Activated naive CD4-positive, alpha-beta T cell treated with anti-CD3 and anti-CD28 coated beads for 36 hours (primary cell): ENCODE measurements around the gene RAB6B. TPM values are rescaled to one million over a fixed set of nuclear protein-coding genes. Genes with fewer than 3 reads are reported as not detected.
A peak's percentile ranks its signal among the peaks of the same experiment; 100 is the strongest.

Experiments
- CTCF ChIA-PET: fragments of 350-600 bp; sonication (Branson Sonifier 250); formaldehyde crosslinking; loops from one replicate; lab custom pipeline; 2021; ENCODE audit warnings: antibody characterized with exemption; lab: Charles Lee
- DNase-seq: peaks from one replicate; pipeline ENCODE4 v3.0.0-alpha.2; 2020
- H3K27ac Mint-ChIP-seq: one replicate; pipeline ENCODE4 v1.8.0; 2021; ENCODE audit warnings: mild to moderate bottlenecking, mixed read lengths
- H3K27me3 Mint-ChIP-seq: one replicate; pipeline ENCODE4 v1.8.0; 2021; ENCODE audit warnings: low read depth, mixed read lengths
- H3K36me3 Mint-ChIP-seq: one replicate; pipeline ENCODE4 v1.8.0; 2021; ENCODE audit warnings: low read depth, mixed read lengths
- H3K4me1 Mint-ChIP-seq: one replicate; pipeline ENCODE4 v1.8.0; 2021; ENCODE audit warnings: low read depth, mixed read lengths
- H3K4me3 Mint-ChIP-seq: one replicate; pipeline ENCODE4 v1.8.0; 2021; ENCODE audit warnings: mild to moderate bottlenecking, moderate library complexity, mixed read lengths
- H3K9me3 Mint-ChIP-seq: one replicate; pipeline ENCODE4 v1.8.0; 2021; ENCODE audit warnings: mixed read lengths
- intact Hi-C: fragments of 100-400 bp; cut with micrococcal nuclease; formaldehyde crosslinking; loops from one replicate; pipeline ENCODE4 v1.15.1; 2023
- total RNA-seq, 2 experiments: library from RNA; stranded (reverse); gene quantifications; one replicate each; pipeline ENCODE4 v1.2.3, GENCODE V29; 2021

RAB6B gene
- total RNA-seq, 2 experiments from 2014 or later: not detected

- intact Hi-C loops: no loop called here
- no peaks in the 10 kb centered on the region for H3K27me3 Mint-ChIP-seq
- H3K4me1 Mint-ChIP-seq: peaks cover 3% of the 10 kb centered on the region
- CTCF ChIA-PET: no interaction called here
- H3K9me3 Mint-ChIP-seq: no peaks in the 10 kb centered on the region
- no peak overlapping the region for H3K4me3 Mint-ChIP-seq
- DNase-seq: no peak
- no peaks in the 10 kb centered on the region for H3K36me3 Mint-ChIP-seq
- no peak overlapping the region for H3K27ac Mint-ChIP-seq
Observed at GRCh38 chr3:133855002-133855370, 40.7 kb downstream of the RAB6B start.

GRCh38 chr3:133854264-133855001 is 41.2 kb downstream of the RAB6B start:
- Mint-ChIP-seq H3K27me3 (no peaks in the 10 kb centered on the region), H3K9me3 (no peaks in the 10 kb centered on the region), H3K4me1 (peaks cover 3% of the 10 kb centered on the region), H3K4me3 (no peak overlapping the region), H3K36me3 (no peaks in the 10 kb centered on the region), H3K27ac (no peak overlapping the region)
- no peak for DNase-seq
- intact Hi-C loops: no loop called here
- CTCF ChIA-PET: interaction anchor here (0.6 kb wide), 1 partner anchor 118 kb away, joined by 6 read pairs; no protein-coding TSS in a partner anchor

GRCh38 chr3:133853925-133854227 is 41.8 kb downstream of the RAB6B start:
- peaks cover 3% of the 10 kb centered on the region for H3K4me1 Mint-ChIP-seq
- DNase-seq: no peak
- no peaks in the 10 kb centered on the region for H3K36me3 Mint-ChIP-seq
- no peak overlapping the region for H3K4me3 Mint-ChIP-seq
- H3K9me3 Mint-ChIP-seq: no peaks in the 10 kb centered on the region
- intact Hi-C loops: no loop called here
- no peak overlapping the region for H3K27ac Mint-ChIP-seq
- CTCF ChIA-PET: interaction anchor here (0.6 kb wide), 1 partner anchor 117 kb away, joined by 6 read pairs; no protein-coding TSS in a partner anchor
- no peaks in the 10 kb centered on the region for H3K27me3 Mint-ChIP-seq

- Mint-ChIP-seq H3K9me3 (no peaks in the 10 kb centered on the region), H3K4me1 (peaks cover 3% of the 10 kb centered on the region), H3K27ac (no peak overlapping the region), H3K36me3 (no peaks in the 10 kb centered on the region), H3K4me3 (no peak overlapping the region), H3K27me3 (no peaks in the 10 kb centered on the region)
- CTCF ChIA-PET: no interaction called here
- DNase-seq: no peak
- intact Hi-C loops: no loop called here
Observed at GRCh38 chr3:133853063-133853924, 42.4 kb downstream of the RAB6B start.

GRCh38 chr3:133851931-133852330 is 43.8 kb downstream of the RAB6B start:
- CTCF ChIA-PET: no interaction called here
- Mint-ChIP-seq H3K9me3 (no peaks in the 10 kb centered on the region), H3K4me3 (no peak overlapping the region), H3K27me3 (no peaks in the 10 kb centered on the region), H3K36me3 (no peaks in the 10 kb centered on the region), H3K27ac (no peak overlapping the region), H3K4me1 (no peaks in the 10 kb centered on the region)
- DNase-seq: no peak
- intact Hi-C loops: no loop called here

- H3K4me1 Mint-ChIP-seq: no peaks in the 10 kb centered on the region
- no peak overlapping the region for H3K27ac Mint-ChIP-seq
- H3K9me3 Mint-ChIP-seq: no peaks in the 10 kb centered on the region
- H3K27me3 Mint-ChIP-seq: no peaks in the 10 kb centered on the region
- CTCF ChIA-PET: interaction anchor here (0.7 kb wide), 1 partner anchor 84 kb away, joined by 3 read pairs; no protein-coding TSS in a partner anchor
- intact Hi-C loops: no loop called here
- H3K36me3 Mint-ChIP-seq: no peaks in the 10 kb centered on the region
- DNase-seq: peak; percentile 18
- no peak overlapping the region for H3K4me3 Mint-ChIP-seq
Observed at GRCh38 chr3:133851266-133851906, 44.3 kb downstream of the RAB6B start.

GRCh38 chr3:133850034-133850433 is 45.6 kb downstream of the RAB6B start:
- intact Hi-C loops: no loop called here
- Mint-ChIP-seq H3K27me3 (no peaks in the 10 kb centered on the region), H3K36me3 (no peaks in the 10 kb centered on the region), H3K9me3 (no peaks in the 10 kb centered on the region), H3K4me1 (no peaks in the 10 kb centered on the region), H3K4me3 (no peak overlapping the region), H3K27ac (no peak overlapping the region)
- CTCF ChIA-PET: no interaction called here
- DNase-seq: no peak

- CTCF ChIA-PET: no interaction called here
- Mint-ChIP-seq H3K27ac (no peak overlapping the region), H3K27me3 (no peaks in the 10 kb centered on the region), H3K36me3 (no peaks in the 10 kb centered on the region), H3K4me3 (no peak overlapping the region), H3K9me3 (no peaks in the 10 kb centered on the region), H3K4me1 (no peaks in the 10 kb centered on the region)
- intact Hi-C loops: no loop called here
- DNase-seq: no peak
Observed at GRCh38 chr3:133849346-133849745, 46.3 kb downstream of the RAB6B start.

- intact Hi-C loops: no loop called here
- H3K9me3 Mint-ChIP-seq: no peaks in the 10 kb centered on the region
- H3K27me3 Mint-ChIP-seq: peaks cover 3% of the 10 kb centered on the region
Observed at GRCh38 chr3:133845127-133845526, 50.6 kb downstream of the RAB6B start.

GRCh38 chr3:133843634-133844033 is 52.0 kb downstream of the RAB6B start:
- peaks cover 3% of the 10 kb centered on the region for H3K27me3 Mint-ChIP-seq
- DNase-seq: no peak
- intact Hi-C loops: no loop called here
- H3K9me3 Mint-ChIP-seq: no peaks in the 10 kb centered on the region
- CTCF ChIA-PET: no interaction called here
- no peak overlapping the region for H3K4me3 Mint-ChIP-seq
- no peaks in the 10 kb centered on the region for H3K4me1 Mint-ChIP-seq
- H3K27ac Mint-ChIP-seq: no peak overlapping the region
- no peaks in the 10 kb centered on the region for H3K36me3 Mint-ChIP-seq

More at GRCh38 chr3:133845127-133845526, 50.6 kb downstream of the RAB6B start:
- no peak overlapping the region for H3K4me3 Mint-ChIP-seq
- H3K4me1 Mint-ChIP-seq: no peaks in the 10 kb centered on the region
- CTCF ChIA-PET: no interaction called here
- H3K27ac Mint-ChIP-seq: no peak overlapping the region
- H3K36me3 Mint-ChIP-seq: no peaks in the 10 kb centered on the region
- DNase-seq: no peak

GRCh38 chr3:133842158-133842557 is 53.5 kb downstream of the RAB6B start:
- H3K27ac Mint-ChIP-seq: no peak overlapping the region
- H3K36me3 Mint-ChIP-seq: no peaks in the 10 kb centered on the region
- H3K27me3 Mint-ChIP-seq: peaks cover 3% of the 10 kb centered on the region

GRCh38 chr3:133841196-133841595 is 54.5 kb downstream of the RAB6B start:
- no peak for DNase-seq
- no peaks in the 10 kb centered on the region for H3K9me3 Mint-ChIP-seq
- no peak overlapping the region for H3K4me3 Mint-ChIP-seq
- H3K27me3 Mint-ChIP-seq: peaks cover 3% of the 10 kb centered on the region
- intact Hi-C loops: no loop called here
- H3K36me3 Mint-ChIP-seq: no peaks in the 10 kb centered on the region
- no peaks in the 10 kb centered on the region for H3K4me1 Mint-ChIP-seq
- no peak overlapping the region for H3K27ac Mint-ChIP-seq
- CTCF ChIA-PET: no interaction called here

More at GRCh38 chr3:133842158-133842557, 53.5 kb downstream of the RAB6B start:
- CTCF ChIA-PET: no interaction called here
- Mint-ChIP-seq H3K4me1 (no peaks in the 10 kb centered on the region), H3K4me3 (no peak overlapping the region), H3K9me3 (no peaks in the 10 kb centered on the region)
- intact Hi-C loops: no loop called here
- DNase-seq: no peak
